ENCODE measurements around the gene ABHD16A.

GRCh38 chr6:31720196-31720770 is 17.2 kb upstream of the ABHD16A start:
- TF ChIP-seq RAD21 (conservative IDR thresholded peaks at IDR 0.05): no peak
- no peak for TF ChIP-seq CTCF (IDR thresholded peaks at IDR 0.05; ENCODE audit: poor library complexity, severe bottlenecking)
- no peak for TF ChIP-seq POLR2AphosphoS5 (IDR thresholded peaks at IDR 0.05)
- no peak for TF ChIP-seq EZH2 (IDR thresholded peaks at IDR 0.05; ENCODE audit: borderline replicate concordance, insufficient read depth, low read length, poor library complexity, severe bottlenecking)
- no peak for TF ChIP-seq EP300 (conservative IDR thresholded peaks at IDR 0.05; ENCODE audit: poor library complexity, severe bottlenecking)

Measured in neural cell (in vitro differentiated cells).